Gastrocnemius medialis (tissue), 4 donors: ENCODE data around the gene CELSR1. TPM values are rescaled to one million over a fixed set of nuclear protein-coding genes. Genes with fewer than 3 reads are reported as not detected.

Experiments used
- ATAC-seq, 2 donors: fragments of 150-250 bp; one replicate each; pipeline ENCODE4 v1.9.1; 2016
- DNase-seq, 2 donors: peaks; one replicate each; pipeline ENCODE4 v3.0.0-alpha.2; 2019
- H3K27ac ChIP-seq, 4 donors: fragments of 200-600 bp; sonication (generic); 1 replicate in 1 of 4; 2 replicates in 3 of 4; pipeline ENCODE4 v1.5.1; 2016 to 2018; ENCODE audit warnings: mild to moderate bottlenecking in 2 of 4, moderate library complexity in 1 of 4
- H3K27me3 ChIP-seq, 3 donors: fragments of 200-600 bp; sonication (generic) in 2 of 3; 1 replicate in 1 of 3; 2 replicates in 2 of 3; pipeline versions ENCODE4 v1.5.1 to v1.6.0; 2016 to 2019; ENCODE audit warnings: mild to moderate bottlenecking in 1 of 3, moderate library complexity in 1 of 3
- H3K36me3 ChIP-seq, 2 donors: fragments of 200-600 bp; sonication (generic) in 1 of 2; one replicate each; pipeline ENCODE4 v1.5.1; 2017 to 2018
- H3K4me1 ChIP-seq, 2 donors: fragments of 200-600 bp; sonication (generic) in 1 of 2; one replicate each; pipeline ENCODE4 v1.5.1; 2016 to 2017; ENCODE audit warnings: mild to moderate bottlenecking in 2 of 2
- H3K4me3 ChIP-seq, 4 donors: fragments of 200-600 bp; sonication (generic) in 3 of 4; 1 replicate in 1 of 4; 2 replicates in 3 of 4; pipeline ENCODE4 v1.5.1; 2016 to 2019; ENCODE audit warnings: mild to moderate bottlenecking in 2 of 4
- H3K9me3 ChIP-seq, 3 donors: fragments of 200-600 bp; sonication (generic) in 2 of 3; 1 replicate in 1 of 3; 2 replicates in 2 of 3; pipeline ENCODE4 v1.5.1; 2016 to 2019
- POLR2A ChIP-seq, 2 donors: fragments of 450-650 bp; IDR thresholded peaks; one replicate each; pipeline ENCODE4 v1.6.1; 2017; ENCODE audit warnings: antibody characterized with exemption in 2 of 2, mild to moderate bottlenecking in 2 of 2, moderate library complexity in 2 of 2
- in situ Hi-C, 4 donors: fragments of 200-750 bp; cut with MboI; loops; one replicate each; pipeline versions ENCODE4 v1.15.0 to v1.8.0; 2017; ENCODE audit warnings: low sequenced_read_pairs in 4 of 4
- intact Hi-C: fragments of 100-400 bp; cut with DNase I; formaldehyde crosslinking; loops from one replicate; pipeline ENCODE4 v1.15.1; 2023; ENCODE audit warnings: low total_unique reads
- total RNA-seq, 4 donors: library from RNA; depleted of rRNA; stranded (reverse); fragments of >200 nt; gene quantifications; one replicate each; pipeline versions ENCODE4 v1.1.0 to v1.2.3, GENCODE V29; 2016
- TF ChIP-seq, protein P1 (sequence below), 5 experiments: fragments of 450-650 bp in 3 of 5; fragments of 200-600 bp in 2 of 5; sonication (generic) in 2 of 5; IDR thresholded peaks in 4 of 5; conservative IDR thresholded peaks in 1 of 5; 1 replicate in 4 of 5; 2 replicates in 1 of 5; pipeline ENCODE4 v1.5.1; 2016 to 2019; ENCODE audit warnings: antibody characterized with exemption in 5 of 5, mild to moderate bottlenecking in 3 of 5, moderate library complexity in 3 of 5

Gene CELSR1
- total RNA-seq, 4 donors from 2014 or later: 0.10 to 1.5 (median 0.87) TPM

DNA sequence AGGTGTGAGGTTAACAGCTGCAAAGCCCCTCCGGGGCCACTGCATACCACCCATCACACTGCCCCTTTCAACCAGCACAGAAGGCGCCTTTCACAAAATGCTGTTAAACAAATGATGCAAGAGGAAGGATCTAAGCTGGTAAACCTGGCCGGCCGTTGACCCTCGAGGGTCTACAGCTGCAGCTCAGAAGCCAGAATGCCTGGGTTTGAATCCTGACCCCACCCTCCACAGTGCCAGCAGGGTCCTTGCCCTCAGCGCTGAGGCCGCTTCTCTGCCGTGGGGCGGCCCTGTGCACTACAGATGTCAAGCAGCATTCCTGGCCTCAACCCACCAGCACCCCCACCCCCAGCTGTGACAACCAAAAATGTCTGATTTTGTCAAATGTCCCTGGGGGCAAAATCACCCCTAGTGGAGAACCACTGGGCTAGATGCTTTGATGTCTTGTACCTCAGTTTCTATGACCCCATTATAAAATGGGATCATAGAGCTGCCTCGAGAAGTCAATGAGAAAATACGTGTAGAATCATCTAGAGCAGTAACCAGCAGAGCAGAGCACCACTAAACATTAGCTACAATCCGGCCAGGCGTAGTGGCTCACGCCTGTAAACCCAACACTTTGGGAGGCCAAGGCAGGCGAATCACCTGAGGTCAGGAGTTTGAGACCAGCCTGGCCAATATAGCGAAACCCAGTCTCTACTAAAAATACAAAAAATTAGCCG lies 77.9 kb downstream of the CELSR1 start:
- ATAC-seq (no peak), DNase-seq (no peak)
- Histone ChIP-seq H3K27me3 (peaks cover 4 to 23% (median 8%) of the 10 kb centered on the region in 3 donors), H3K9me3 (no peaks in the 10 kb centered on the region), H3K27ac (no peak overlapping the region), H3K4me1 (no peaks in the 10 kb centered on the region), H3K36me3 (no peaks in the 10 kb centered on the region), H3K4me3 (no peak overlapping the region)
- in situ Hi-C loops (no loop called here), intact Hi-C loops (no loop called here)
- TF ChIP-seq, protein P1, sequence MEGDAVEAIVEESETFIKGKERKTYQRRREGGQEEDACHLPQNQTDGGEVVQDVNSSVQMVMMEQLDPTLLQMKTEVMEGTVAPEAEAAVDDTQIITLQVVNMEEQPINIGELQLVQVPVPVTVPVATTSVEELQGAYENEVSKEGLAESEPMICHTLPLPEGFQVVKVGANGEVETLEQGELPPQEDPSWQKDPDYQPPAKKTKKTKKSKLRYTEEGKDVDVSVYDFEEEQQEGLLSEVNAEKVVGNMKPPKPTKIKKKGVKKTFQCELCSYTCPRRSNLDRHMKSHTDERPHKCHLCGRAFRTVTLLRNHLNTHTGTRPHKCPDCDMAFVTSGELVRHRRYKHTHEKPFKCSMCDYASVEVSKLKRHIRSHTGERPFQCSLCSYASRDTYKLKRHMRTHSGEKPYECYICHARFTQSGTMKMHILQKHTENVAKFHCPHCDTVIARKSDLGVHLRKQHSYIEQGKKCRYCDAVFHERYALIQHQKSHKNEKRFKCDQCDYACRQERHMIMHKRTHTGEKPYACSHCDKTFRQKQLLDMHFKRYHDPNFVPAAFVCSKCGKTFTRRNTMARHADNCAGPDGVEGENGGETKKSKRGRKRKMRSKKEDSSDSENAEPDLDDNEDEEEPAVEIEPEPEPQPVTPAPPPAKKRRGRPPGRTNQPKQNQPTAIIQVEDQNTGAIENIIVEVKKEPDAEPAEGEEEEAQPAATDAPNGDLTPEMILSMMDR (IDR thresholded peaks at IDR 0.05 in 4 of 5, conservative IDR thresholded peaks at IDR 0.05 in 1 of 5): no peak
- TF ChIP-seq POLR2A (IDR thresholded peaks at IDR 0.05): no peak

DNA sequence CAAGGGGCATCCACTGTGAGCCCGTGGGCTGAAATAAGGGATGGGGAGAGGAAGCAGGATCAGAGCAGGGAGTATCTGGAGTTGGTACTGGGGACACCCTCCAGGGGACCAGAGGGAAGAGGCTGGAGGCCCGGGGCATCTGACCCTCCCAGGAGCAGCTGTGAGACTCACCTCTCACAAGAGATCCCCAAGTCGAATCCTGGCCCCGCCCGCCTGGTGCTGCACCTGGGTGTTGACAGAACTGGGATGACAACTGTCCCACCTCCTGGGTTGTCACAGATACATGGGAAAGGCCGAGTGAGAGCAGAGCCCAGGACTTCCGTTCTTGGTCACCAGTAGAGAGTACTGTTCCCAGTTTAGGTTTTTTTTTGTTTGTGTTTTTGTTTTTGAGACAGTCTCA lies 78.9 kb downstream of the CELSR1 start:
- Histone ChIP-seq H3K36me3 (no peaks in the 10 kb centered on the region), H3K9me3 (no peaks in the 10 kb centered on the region), H3K4me1 (no peaks in the 10 kb centered on the region), H3K27me3 (peaks cover 4 to 23% (median 14%) of the 10 kb centered on the region in 3 donors), H3K27ac (no peak overlapping the region), H3K4me3 (no peak overlapping the region)
- no peak for DNase-seq
- ATAC-seq: no peak
- no peak for TF ChIP-seq POLR2A (IDR thresholded peaks at IDR 0.05)
- TF ChIP-seq, protein P1 (IDR thresholded peaks at IDR 0.05 in 4 of 5, conservative IDR thresholded peaks at IDR 0.05 in 1 of 5): no peak
- in situ Hi-C loops (no loop called here), intact Hi-C loops (no loop called here)

DNA sequence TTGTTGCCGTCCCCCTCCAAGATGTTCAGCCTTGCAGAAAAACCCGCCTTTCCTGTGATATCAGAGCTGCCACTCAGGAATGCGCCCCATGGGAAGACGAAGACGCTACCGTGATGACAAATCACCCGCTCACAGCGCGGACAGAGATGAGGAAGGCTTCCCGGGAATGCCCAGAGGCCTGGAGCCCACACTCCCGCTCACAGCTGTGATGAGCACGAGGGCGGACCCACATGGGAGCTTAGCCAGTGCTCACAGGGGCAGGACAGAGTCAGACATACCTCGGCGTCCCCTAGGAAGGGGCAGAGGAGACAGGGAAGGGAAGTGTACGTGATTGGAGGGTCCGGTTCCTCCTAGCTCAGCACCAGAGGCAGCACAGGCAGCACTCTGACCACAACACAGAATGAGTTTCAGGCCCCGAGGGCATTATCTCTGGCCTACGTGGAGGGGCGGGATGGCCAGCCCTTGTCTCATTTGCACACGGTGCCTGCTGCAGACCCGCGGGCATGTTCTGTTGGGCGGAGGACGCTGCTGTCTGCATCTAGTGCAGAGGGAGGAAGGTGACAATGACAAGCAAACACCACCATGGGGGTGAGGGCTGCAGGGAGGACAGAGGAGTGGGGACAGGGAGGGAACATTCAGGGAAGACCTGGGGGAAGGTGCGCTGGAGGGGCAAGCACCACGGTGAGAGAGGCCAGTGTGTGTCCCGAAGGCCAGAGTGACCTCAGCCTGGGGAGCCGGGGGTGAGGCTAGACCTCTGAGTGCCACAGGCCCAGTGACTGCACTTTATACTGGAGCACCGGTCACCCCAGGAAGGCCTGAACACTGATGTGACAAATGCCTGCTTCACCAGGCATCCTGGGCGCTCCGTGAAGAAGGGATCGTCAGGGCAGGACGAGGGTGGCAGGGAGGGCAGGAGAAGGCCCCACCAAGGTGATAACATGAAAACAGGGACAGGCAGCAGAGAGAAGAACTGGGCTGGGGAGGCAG lies 79.6 kb downstream of the CELSR1 start:
- Histone ChIP-seq H3K27me3 (peaks cover 11 to 23% (median 19%) of the 10 kb centered on the region in 3 donors), H3K4me1 (no peaks in the 10 kb centered on the region), H3K9me3 (no peaks in the 10 kb centered on the region), H3K4me3 (no peak overlapping the region), H3K36me3 (no peaks in the 10 kb centered on the region), H3K27ac (no peak overlapping the region)
- in situ Hi-C loops (no loop called here), intact Hi-C loops (no loop called here)
- TF ChIP-seq, protein P1 (IDR thresholded peaks at IDR 0.05 in 4 of 5, conservative IDR thresholded peaks at IDR 0.05 in 1 of 5): no peak
- no peak for TF ChIP-seq POLR2A (IDR thresholded peaks at IDR 0.05)
- DNase-seq: no peak
- no peak for ATAC-seq

DNA sequence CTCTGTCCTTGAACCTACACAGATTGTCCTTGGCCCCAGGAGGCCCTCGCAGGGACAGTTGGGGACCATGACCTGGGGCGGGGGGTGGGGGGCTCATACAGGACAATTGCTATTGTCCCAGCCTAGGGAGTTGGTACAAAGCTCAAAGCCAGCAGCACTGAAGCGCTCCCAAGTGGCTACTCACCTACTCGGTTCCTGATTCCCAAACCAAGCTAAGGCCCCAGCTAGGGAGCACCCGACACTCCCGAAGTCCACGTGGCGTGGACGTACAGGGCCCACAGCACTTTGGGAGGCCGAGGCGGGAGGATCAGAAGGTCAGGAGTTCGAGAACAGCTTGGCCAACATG lies 80.6 kb downstream of the CELSR1 start:
- ATAC-seq (no peak), DNase-seq (no peak)
- Histone ChIP-seq H3K36me3 (no peaks in the 10 kb centered on the region), H3K4me1 (no peaks in the 10 kb centered on the region), H3K27ac (no peak overlapping the region), H3K9me3 (no peaks in the 10 kb centered on the region), H3K27me3 (peaks cover 17 to 26% (median 24%) of the 10 kb centered on the region in 3 donors), H3K4me3 (no peak overlapping the region)
- no peak for TF ChIP-seq POLR2A (IDR thresholded peaks at IDR 0.05)
- TF ChIP-seq, protein P1 (IDR thresholded peaks at IDR 0.05 in 4 of 5, conservative IDR thresholded peaks at IDR 0.05 in 1 of 5): no peak
- in situ Hi-C loops (no loop called here), intact Hi-C loops (no loop called here)
